Loucy (cell line): Measurements from ENCODE around the gene RTEL1.

Experiments
- H2AFZ ChIP-seq: fragments of 200-600 bp; sonication (generic); 2 replicates; pipeline ENCODE4 v1.6.0; 2016; ENCODE audit warnings: antibody characterized with exemption, mild to moderate bottlenecking, low read length, moderate library complexity
- H3F3A ChIP-seq: fragments of 200-600 bp; 2 replicates; pipeline ENCODE4 v1.6.0; 2016; ENCODE audit warnings: antibody characterized with exemption, low read depth, mild to moderate bottlenecking
- H3K27me3 ChIP-seq: fragments of 200-600 bp; sonication (generic); 2 replicates; pipeline ENCODE4 v1.6.1; 2014; ENCODE audit warnings: low read length, mild to moderate bottlenecking; ENCODE audit not compliant: insufficient read depth, poor library complexity, severe bottlenecking
- H3K36me3 ChIP-seq: fragments of 200-600 bp; sonication (generic); 2 replicates; pipeline ENCODE4 v1.6.1; 2016; ENCODE audit warnings: low read length; ENCODE audit not compliant: insufficient read depth
- H3K4me1 ChIP-seq: fragments of 200-600 bp; sonication (generic); 2 replicates; pipeline ENCODE4 v1.5.1; 2014; ENCODE audit warnings: low read length, mild to moderate bottlenecking; ENCODE audit not compliant: insufficient read depth, poor library complexity, severe bottlenecking
- H3K4me2 ChIP-seq: fragments of 200-600 bp; sonication (generic); 2 replicates; pipeline ENCODE4 v1.6.0; 2014; ENCODE audit warnings: antibody characterized with exemption, low read length, low read depth, mild to moderate bottlenecking; ENCODE audit not compliant: poor library complexity, severe bottlenecking
- H3K4me3 ChIP-seq: fragments of 200-600 bp; sonication (generic); 2 replicates; pipeline ENCODE4 v1.5.1; 2014; ENCODE audit warnings: low read length, mild to moderate bottlenecking, mixed read lengths; ENCODE audit not compliant: poor library complexity, severe bottlenecking
- H3K79me2 ChIP-seq: fragments of 200-600 bp; sonication (generic); 2 replicates; pipeline ENCODE4 v1.6.1; 2014; ENCODE audit warnings: low read length; ENCODE audit not compliant: insufficient read depth
- H3K9ac ChIP-seq: fragments of 200-600 bp; sonication (generic); 2 replicates; pipeline ENCODE4 v1.6.0; 2014; ENCODE audit warnings: mild to moderate bottlenecking, low read depth, low read length, moderate library complexity; ENCODE audit not compliant: poor library complexity, severe bottlenecking
- H3K9me2 ChIP-seq: fragments of 200-600 bp; sonication (generic); replicated peaks from 2 replicates; pipeline ENCODE4 v1.6.1; 2016; ENCODE audit warnings: low read depth, low read length, mixed read lengths
- H3K9me3 ChIP-seq: fragments of 200-600 bp; sonication (generic); 2 replicates; pipeline ENCODE4 v1.6.1; 2014; ENCODE audit warnings: mild to moderate bottlenecking, antibody characterized with exemption, low read length, low read depth; ENCODE audit not compliant: insufficient read depth
- H4K20me1 ChIP-seq: fragments of 200-600 bp; sonication (generic); 2 replicates; pipeline ENCODE4 v1.6.0; 2014; ENCODE audit warnings: antibody characterized with exemption, low read length, mild to moderate bottlenecking; ENCODE audit not compliant: insufficient read depth, poor library complexity, severe bottlenecking
- CTCF ChIP-seq: fragments of 200-600 bp; sonication (generic); conservative IDR thresholded peaks from 2 replicates; pipeline ENCODE4 v1.5.1; 2014; ENCODE audit warnings: mild to moderate bottlenecking, antibody characterized with exemption, low read length
- EZH2phosphoT487 ChIP-seq: fragments of 200-600 bp; IDR thresholded peaks from 2 replicates; pipeline ENCODE4 v1.6.1; 2018; ENCODE audit warnings: antibody characterized with exemption, mild to moderate bottlenecking, moderate library complexity, borderline replicate concordance

Gene RTEL1

GRCh38 chr20:63657937-63658748 lies at the start of gene RTEL1:
Gene RTEL1, plus strand, starts transcription at chr20:63658312. Its CDS starts 1,091 bp downstream, at chr20:63659403.
- Histone ChIP-seq H2AFZ (peak within 1 kb of the TSS; percentile 95), H3K27me3 (no peaks in the 10 kb centered on the region), H3K9me3 (no peaks in the 10 kb centered on the region), H3K4me1 (peaks cover 32% of the 10 kb centered on the region), H3K9me2 (no peaks in the 10 kb centered on the region), H4K20me1 (peaks cover 8% of the 10 kb centered on the region), H3F3A (no peaks in the 10 kb centered on the region), H3K4me2 (peak within 1 kb of the TSS; percentile 98), H3K36me3 (no peaks in the 10 kb centered on the region; the same call in 1 of the 2 replicates), H3K9ac (peak within 1 kb of the TSS; percentile 84), H3K4me3 (peak within 1 kb of the TSS; percentile 91), H3K79me2 (peaks cover 41% of the 10 kb centered on the region)
- TF ChIP-seq EZH2phosphoT487: no peak
- no peak for TF ChIP-seq CTCF

- TF ChIP-seq EZH2phosphoT487 (no peak), CTCF (no peak)
- no peak overlapping the region for H3K4me2 ChIP-seq
- H3K4me1 ChIP-seq: no peaks in the 10 kb centered on the region
- H3F3A ChIP-seq: no peaks in the 10 kb centered on the region
- H3K36me3 ChIP-seq: peaks cover 10% of the 10 kb centered on the region; the same call in 1 of the 2 replicates
- no peak overlapping the region for H3K4me3 ChIP-seq
- no peaks in the 10 kb centered on the region for H4K20me1 ChIP-seq
- no peaks in the 10 kb centered on the region; the same call in 1 of the 2 replicates for H3K9me3 ChIP-seq
- H3K79me2 ChIP-seq: peaks cover 9% of the 10 kb centered on the region; the same call in 1 of the 2 replicates
- no peak overlapping the region for H3K9ac ChIP-seq
- H2AFZ ChIP-seq: no peak overlapping the region
- H3K27me3 ChIP-seq: no peaks in the 10 kb centered on the region
- H3K9me2 ChIP-seq: no peaks in the 10 kb centered on the region
Observed at GRCh38 chr20:63610581-63611435, 47.3 kb upstream of the RTEL1 start.

GRCh38 chr20:63611646-63612045 lies 46.5 kb upstream of the RTEL1 start:
- TF ChIP-seq EZH2phosphoT487 (no peak), CTCF (no peak)
- no peak overlapping the region for H2AFZ ChIP-seq
- peaks cover 8% of the 10 kb centered on the region; the same call in 1 of the 2 replicates for H3K79me2 ChIP-seq
- no peak overlapping the region for H3K9ac ChIP-seq
- no peaks in the 10 kb centered on the region for H3K9me2 ChIP-seq
- no peaks in the 10 kb centered on the region for H4K20me1 ChIP-seq
- peaks cover 14% of the 10 kb centered on the region; the same call in 1 of the 2 replicates for H3K36me3 ChIP-seq
- no peak overlapping the region for H3K4me2 ChIP-seq
- H3K4me1 ChIP-seq: no peaks in the 10 kb centered on the region
- no peaks in the 10 kb centered on the region for H3K27me3 ChIP-seq
- no peaks in the 10 kb centered on the region; the same call in 1 of the 2 replicates for H3K9me3 ChIP-seq
- no peaks in the 10 kb centered on the region for H3F3A ChIP-seq
- H3K4me3 ChIP-seq: no peak overlapping the region
